Thyroid gland (tissue), 4 donors: Measurements from ENCODE around the gene ITGAE. TPM values are rescaled to one million over a fixed set of nuclear protein-coding genes. Genes with fewer than 3 reads are reported as not detected.
"Not testable (repeated sequence)": the region's sequence is repeated elsewhere in the genome, so short reads cannot be mapped to it uniquely, and the experiment has no call there.

Experiments
- DNase-seq, 2 donors: peaks; one replicate each; pipeline ENCODE4 v3.0.0-alpha.2; 2019
- H3K27ac ChIP-seq, 3 donors: fragments of 200-600 bp; sonication (generic); 1 replicate in 2 of 3; 2 replicates in 1 of 3; pipeline ENCODE4 v1.5.1; 2016 to 2019; ENCODE audit warnings: mild to moderate bottlenecking in 1 of 3, moderate library complexity in 1 of 3
- H3K27me3 ChIP-seq: fragments of 200-600 bp; sonication (generic); one replicate; pipeline ENCODE4 v1.5.1; 2019
- H3K36me3 ChIP-seq, 2 donors: fragments of 200-600 bp; sonication (generic); one replicate each; pipeline ENCODE4 v1.5.1; 2016 to 2019
- H3K4me1 ChIP-seq, 2 donors: fragments of 200-600 bp; sonication (generic); one replicate each; pipeline ENCODE4 v1.5.1; 2017 to 2019
- H3K4me3 ChIP-seq, 3 donors: fragments of 200-600 bp; sonication (generic); replicated peaks in 1 of 3; 1 replicate in 2 of 3; 2 replicates in 1 of 3; pipeline ENCODE4 v1.5.1; 2016; ENCODE audit warnings: mild to moderate bottlenecking in 1 of 3
- H3K9me3 ChIP-seq: fragments of 200-600 bp; sonication (generic); one replicate; pipeline ENCODE4 v1.5.1; 2017
- CTCF ChIP-seq, 6 experiments: fragments of 200-600 bp in 3 of 6; fragments of 450-650 bp in 3 of 6; sonication (generic) in 3 of 6; IDR thresholded peaks; one replicate each; pipeline ENCODE4 v1.5.1; 2016 to 2019; ENCODE audit warnings: antibody characterized with exemption in 6 of 6, mild to moderate bottlenecking in 2 of 6, inconsistent platforms in 1 of 6, moderate library complexity in 1 of 6
- POLR2A ChIP-seq, 2 donors: fragments of 450-650 bp; IDR thresholded peaks; one replicate each; pipeline ENCODE4 v1.6.1; 2017; ENCODE audit warnings: antibody characterized with exemption in 2 of 2, mild to moderate bottlenecking in 2 of 2, moderate library complexity in 1 of 2
- WGBS, 2 donors: methylation state at CpG; one replicate each; pipeline ENCODE4 v1.1.5; 2017; 5-methylcytosine and 5-hydroxymethylcytosine counted together
- intact Hi-C: fragments of 100-400 bp; cut with DNase I; formaldehyde crosslinking; loops from one replicate; pipeline ENCODE4 v1.15.1; 2023
- total RNA-seq, 4 donors: library from RNA; depleted of rRNA; stranded (reverse); fragments of >200 nt; gene quantifications; one replicate each; pipeline ENCODE4 v1.2.3, GENCODE V29; 2016

The ITGAE gene
- total RNA-seq, 4 donors from 2014 or later = 5.5 to 31.9 (median 19.4) TPM

- no peaks in the 10 kb centered on the region for H3K9me3 ChIP-seq
- TF ChIP-seq POLR2A (IDR thresholded peaks at IDR 0.05) (no peak), CTCF (IDR thresholded peaks at IDR 0.05) (no peak)
- H3K27me3 ChIP-seq = no peaks in the 10 kb centered on the region
- WGBS, 2 donors = 68 to 89% methylated on average over 13 of the region's 13 CpGs
- peaks cover 12 to 35% of the 10 kb centered on the region in 2 donors for H3K36me3 ChIP-seq
- no peaks in the 10 kb centered on the region for H3K4me1 ChIP-seq
- no peak overlapping the region for H3K4me3 ChIP-seq
- intact Hi-C loops = no loop called here
- no peak overlapping the region for H3K27ac ChIP-seq
- no peak for DNase-seq
Observed at GRCh38 chr17:3712811-3713463, 88.1 kb downstream of the ITGAE start.

DNA sequence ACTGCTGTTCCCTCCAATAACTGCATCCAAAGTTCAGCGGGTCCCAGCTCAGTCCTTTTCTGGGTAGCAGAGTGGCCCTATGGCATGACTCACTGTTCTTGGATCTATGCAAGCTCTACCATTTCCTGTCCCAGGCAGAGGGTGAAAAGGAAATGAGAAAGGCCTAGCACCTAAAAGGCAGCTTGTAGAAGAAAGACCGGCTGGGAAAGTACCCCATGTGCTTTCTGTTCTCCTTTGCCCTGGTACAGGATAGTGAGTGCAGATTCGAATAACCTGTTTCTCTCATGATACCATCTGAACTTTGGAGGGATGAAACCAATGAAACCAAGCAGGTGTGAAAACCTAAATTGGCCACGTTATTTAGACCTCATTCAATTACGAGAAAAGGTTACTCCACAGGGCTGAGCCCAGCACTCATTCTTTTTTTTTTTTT, 90.0 kb downstream of the ITGAE start:
- Histone ChIP-seq H3K4me1 (no peaks in the 10 kb centered on the region), H3K9me3 (no peaks in the 10 kb centered on the region), H3K27ac (no peak overlapping the region), H3K4me3 (no peak overlapping the region), H3K27me3 (no peaks in the 10 kb centered on the region), H3K36me3 (peaks cover 12 to 19% of the 10 kb centered on the region in 2 donors)
- WGBS, 2 donors = 64 to 76% methylated on average over 5 of the region's 5 CpGs
- intact Hi-C loops = no loop called here
- no peak for TF ChIP-seq POLR2A (IDR thresholded peaks at IDR 0.05)
- no peak for DNase-seq

DNA sequence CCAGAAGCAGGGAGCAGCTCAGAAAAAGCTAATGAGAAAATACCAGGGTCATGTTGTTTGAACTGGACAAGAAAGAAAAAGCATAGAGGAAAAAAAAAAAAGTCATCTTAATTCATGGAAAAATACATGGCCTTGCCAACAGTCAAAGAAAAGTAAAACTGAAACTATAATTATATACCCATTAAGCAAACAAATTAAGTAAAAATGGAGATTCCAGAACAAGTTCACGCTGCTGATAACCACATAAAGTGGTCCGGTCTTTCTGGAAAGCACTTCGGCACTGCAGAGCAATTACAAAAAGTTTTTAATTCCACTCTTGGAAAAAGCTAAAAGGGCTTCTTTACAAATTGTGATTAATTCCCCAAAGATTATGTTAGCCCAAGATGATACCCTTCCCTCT, 92.6 kb downstream of the ITGAE start:
- intact Hi-C loops = no loop called here
- H3K4me1 ChIP-seq = no peaks in the 10 kb centered on the region
- H3K27me3 ChIP-seq = no peaks in the 10 kb centered on the region
- TF ChIP-seq POLR2A (IDR thresholded peaks at IDR 0.05) (no peak), CTCF (IDR thresholded peaks at IDR 0.05) (no peak)
- no peak overlapping the region for H3K4me3 ChIP-seq
- H3K9me3 ChIP-seq = no peaks in the 10 kb centered on the region
- DNase-seq = no peak
- no peaks in the 10 kb centered on the region for H3K36me3 ChIP-seq
- no peak overlapping the region for H3K27ac ChIP-seq
- WGBS, 2 donors = 59 to 83% methylated on average over 3 of the region's 3 CpGs

GRCh38 chr17:3705718-3705984, 95.3 kb downstream of the ITGAE start:
- DNase-seq, H3K27ac ChIP-seq, H3K9me3 ChIP-seq, H3K4me1 ChIP-seq, intact Hi-C loops, H3K36me3 ChIP-seq, H3K4me3 ChIP-seq, H3K27me3 ChIP-seq: not testable (repeated sequence)
- 97 to 100% methylated on average over 1 of the region's 1 CpG for WGBS, 2 donors

- intact Hi-C loops = no loop called here
- DNase-seq = no peak
- TF ChIP-seq POLR2A (IDR thresholded peaks at IDR 0.05) = no peak
- TF ChIP-seq CTCF (IDR thresholded peaks at IDR 0.05) = no peak
- H3K4me1 ChIP-seq = no peaks in the 10 kb centered on the region
- H3K4me3 ChIP-seq = no peak overlapping the region
- no peaks in the 10 kb centered on the region for H3K36me3 ChIP-seq
- 82 to 84% methylated on average over 20 of the region's 20 CpGs for WGBS, 2 donors
- no peaks in the 10 kb centered on the region for H3K27me3 ChIP-seq
- H3K27ac ChIP-seq = no peak overlapping the region
- H3K9me3 ChIP-seq = no peaks in the 10 kb centered on the region
Observed at GRCh38 chr17:3704931-3705717, 95.9 kb downstream of the ITGAE start.

DNA sequence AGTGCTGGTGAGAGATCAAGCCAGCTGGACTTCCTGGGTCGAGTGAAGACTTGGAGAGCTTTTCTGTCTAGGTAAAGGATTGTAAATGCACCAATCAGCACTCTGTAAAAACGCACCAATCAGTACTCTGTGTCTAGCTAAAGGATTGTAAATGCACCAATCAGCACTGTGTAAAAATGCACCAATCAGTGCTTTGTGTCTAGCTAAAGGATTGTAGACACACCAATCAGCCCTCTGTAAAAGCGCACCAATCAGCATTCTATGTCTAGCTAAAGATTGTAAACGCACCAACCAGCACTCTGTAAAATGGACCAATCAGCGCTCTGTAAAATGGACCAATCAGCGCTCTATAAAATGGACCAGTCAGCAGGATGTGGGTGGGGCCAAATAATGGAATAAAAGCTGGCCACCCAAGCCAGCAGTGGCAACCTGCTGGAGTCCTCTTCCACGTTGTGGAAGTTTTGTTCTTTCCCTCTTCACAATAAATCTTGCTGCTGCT, 98.9 kb downstream of the ITGAE start:
- H3K27ac ChIP-seq, DNase-seq, intact Hi-C loops, H3K36me3 ChIP-seq, H3K4me1 ChIP-seq, H3K9me3 ChIP-seq, H3K4me3 ChIP-seq, H3K27me3 ChIP-seq: not testable (repeated sequence)
- 79 to 93% methylated on average over 6 to 7 of the region's 7 CpGs for WGBS, 2 donors
